ENCODE data around the gene CDH4. TPM values are rescaled to one million over a fixed set of nuclear protein-coding genes. Genes with fewer than 3 reads are reported as not detected.

The CDH4 gene
- total RNA-seq, 1 experiment from 2014 or later: 5.3 TPM

DNA sequence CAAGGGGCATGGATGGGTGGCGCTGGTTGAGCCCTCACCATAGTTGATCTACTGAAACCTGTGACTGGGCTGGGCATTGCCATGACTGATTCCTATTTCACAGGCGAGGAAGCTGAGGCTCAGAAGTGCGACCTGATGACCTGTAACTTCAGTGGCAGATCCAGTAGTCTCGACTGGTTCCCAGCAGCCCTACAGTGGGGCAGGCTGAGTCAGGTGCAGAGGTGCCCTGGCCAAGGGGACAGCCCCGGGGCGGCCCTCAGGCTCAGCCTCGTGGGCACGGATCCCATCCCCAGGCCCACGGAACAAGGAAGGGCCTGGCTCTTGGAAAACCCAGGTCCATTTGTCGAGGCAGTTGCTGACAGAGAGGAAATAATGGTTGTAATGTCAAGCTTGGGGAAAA lies 283.0 kb downstream of the CDH4 start:
- ATAC-seq (no peak), DNase-seq (ENCODE audit: low spot score) (no peak)
- Mint-ChIP-seq H3K27ac (no peak overlapping the region), H3K27me3 (ENCODE audit: low read depth) (peaks cover 14% of the 10 kb centered on the region), H3K4me1 (peaks cover 12% of the 10 kb centered on the region), H3K36me3 (no peaks in the 10 kb centered on the region), H3K9me3 (no peaks in the 10 kb centered on the region), H3K4me3 (no peak overlapping the region)
- ChIA-PET CTCF (no interaction called here), POLR2A (interaction anchor here (0.6 kb wide), 1 partner anchor 182 kb away, joined by 5 read pairs; no protein-coding TSS in a partner anchor)
- TF ChIP-seq OVOL2 (CRISPR knock-in tag; IDR thresholded peaks at IDR 0.05; ENCODE audit: borderline replicate concordance) (no peak), FOXK1 (CRISPR knock-in tag; IDR thresholded peaks at IDR 0.05) (no peak), NR1H2 (CRISPR knock-in tag; IDR thresholded peaks at IDR 0.05) (no peak), ZNF138 (CRISPR knock-in tag; conservative IDR thresholded peaks at IDR 0.05) (no peak), SP1 (CRISPR knock-in tag; conservative IDR thresholded peaks at IDR 0.05) (no peak), FOXP1 (CRISPR knock-in tag; IDR thresholded peaks at IDR 0.05; ENCODE audit: borderline replicate concordance) (no peak), TEAD4 (CRISPR knock-in tag; IDR thresholded peaks at IDR 0.05) (no peak), JAZF1 (CRISPR knock-in tag; IDR thresholded peaks at IDR 0.05) (no peak), ESRRA (CRISPR knock-in tag; IDR thresholded peaks at IDR 0.05; ENCODE audit: borderline replicate concordance) (no peak)
- TF ChIP-seq, protein P1, sequence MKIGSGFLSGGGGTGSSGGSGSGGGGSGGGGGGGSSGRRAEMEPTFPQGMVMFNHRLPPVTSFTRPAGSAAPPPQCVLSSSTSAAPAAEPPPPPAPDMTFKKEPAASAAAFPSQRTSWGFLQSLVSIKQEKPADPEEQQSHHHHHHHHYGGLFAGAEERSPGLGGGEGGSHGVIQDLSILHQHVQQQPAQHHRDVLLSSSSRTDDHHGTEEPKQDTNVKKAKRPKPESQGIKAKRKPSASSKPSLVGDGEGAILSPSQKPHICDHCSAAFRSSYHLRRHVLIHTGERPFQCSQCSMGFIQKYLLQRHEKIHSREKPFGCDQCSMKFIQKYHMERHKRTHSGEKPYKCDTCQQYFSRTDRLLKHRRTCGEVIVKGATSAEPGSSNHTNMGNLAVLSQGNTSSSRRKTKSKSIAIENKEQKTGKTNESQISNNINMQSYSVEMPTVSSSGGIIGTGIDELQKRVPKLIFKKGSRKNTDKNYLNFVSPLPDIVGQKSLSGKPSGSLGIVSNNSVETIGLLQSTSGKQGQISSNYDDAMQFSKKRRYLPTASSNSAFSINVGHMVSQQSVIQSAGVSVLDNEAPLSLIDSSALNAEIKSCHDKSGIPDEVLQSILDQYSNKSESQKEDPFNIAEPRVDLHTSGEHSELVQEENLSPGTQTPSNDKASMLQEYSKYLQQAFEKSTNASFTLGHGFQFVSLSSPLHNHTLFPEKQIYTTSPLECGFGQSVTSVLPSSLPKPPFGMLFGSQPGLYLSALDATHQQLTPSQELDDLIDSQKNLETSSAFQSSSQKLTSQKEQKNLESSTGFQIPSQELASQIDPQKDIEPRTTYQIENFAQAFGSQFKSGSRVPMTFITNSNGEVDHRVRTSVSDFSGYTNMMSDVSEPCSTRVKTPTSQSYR (CRISPR knock-in tag; IDR thresholded peaks at IDR 0.05): no peak
- TF ChIP-seq, protein P2, sequence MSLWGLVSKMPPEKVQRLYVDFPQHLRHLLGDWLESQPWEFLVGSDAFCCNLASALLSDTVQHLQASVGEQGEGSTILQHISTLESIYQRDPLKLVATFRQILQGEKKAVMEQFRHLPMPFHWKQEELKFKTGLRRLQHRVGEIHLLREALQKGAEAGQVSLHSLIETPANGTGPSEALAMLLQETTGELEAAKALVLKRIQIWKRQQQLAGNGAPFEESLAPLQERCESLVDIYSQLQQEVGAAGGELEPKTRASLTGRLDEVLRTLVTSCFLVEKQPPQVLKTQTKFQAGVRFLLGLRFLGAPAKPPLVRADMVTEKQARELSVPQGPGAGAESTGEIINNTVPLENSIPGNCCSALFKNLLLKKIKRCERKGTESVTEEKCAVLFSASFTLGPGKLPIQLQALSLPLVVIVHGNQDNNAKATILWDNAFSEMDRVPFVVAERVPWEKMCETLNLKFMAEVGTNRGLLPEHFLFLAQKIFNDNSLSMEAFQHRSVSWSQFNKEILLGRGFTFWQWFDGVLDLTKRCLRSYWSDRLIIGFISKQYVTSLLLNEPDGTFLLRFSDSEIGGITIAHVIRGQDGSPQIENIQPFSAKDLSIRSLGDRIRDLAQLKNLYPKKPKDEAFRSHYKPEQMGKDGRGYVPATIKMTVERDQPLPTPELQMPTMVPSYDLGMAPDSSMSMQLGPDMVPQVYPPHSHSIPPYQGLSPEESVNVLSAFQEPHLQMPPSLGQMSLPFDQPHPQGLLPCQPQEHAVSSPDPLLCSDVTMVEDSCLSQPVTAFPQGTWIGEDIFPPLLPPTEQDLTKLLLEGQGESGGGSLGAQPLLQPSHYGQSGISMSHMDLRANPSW (CRISPR knock-in tag; conservative IDR thresholded peaks at IDR 0.05; ENCODE audit: low read depth): no peak
- TF ChIP-seq, protein P3, sequence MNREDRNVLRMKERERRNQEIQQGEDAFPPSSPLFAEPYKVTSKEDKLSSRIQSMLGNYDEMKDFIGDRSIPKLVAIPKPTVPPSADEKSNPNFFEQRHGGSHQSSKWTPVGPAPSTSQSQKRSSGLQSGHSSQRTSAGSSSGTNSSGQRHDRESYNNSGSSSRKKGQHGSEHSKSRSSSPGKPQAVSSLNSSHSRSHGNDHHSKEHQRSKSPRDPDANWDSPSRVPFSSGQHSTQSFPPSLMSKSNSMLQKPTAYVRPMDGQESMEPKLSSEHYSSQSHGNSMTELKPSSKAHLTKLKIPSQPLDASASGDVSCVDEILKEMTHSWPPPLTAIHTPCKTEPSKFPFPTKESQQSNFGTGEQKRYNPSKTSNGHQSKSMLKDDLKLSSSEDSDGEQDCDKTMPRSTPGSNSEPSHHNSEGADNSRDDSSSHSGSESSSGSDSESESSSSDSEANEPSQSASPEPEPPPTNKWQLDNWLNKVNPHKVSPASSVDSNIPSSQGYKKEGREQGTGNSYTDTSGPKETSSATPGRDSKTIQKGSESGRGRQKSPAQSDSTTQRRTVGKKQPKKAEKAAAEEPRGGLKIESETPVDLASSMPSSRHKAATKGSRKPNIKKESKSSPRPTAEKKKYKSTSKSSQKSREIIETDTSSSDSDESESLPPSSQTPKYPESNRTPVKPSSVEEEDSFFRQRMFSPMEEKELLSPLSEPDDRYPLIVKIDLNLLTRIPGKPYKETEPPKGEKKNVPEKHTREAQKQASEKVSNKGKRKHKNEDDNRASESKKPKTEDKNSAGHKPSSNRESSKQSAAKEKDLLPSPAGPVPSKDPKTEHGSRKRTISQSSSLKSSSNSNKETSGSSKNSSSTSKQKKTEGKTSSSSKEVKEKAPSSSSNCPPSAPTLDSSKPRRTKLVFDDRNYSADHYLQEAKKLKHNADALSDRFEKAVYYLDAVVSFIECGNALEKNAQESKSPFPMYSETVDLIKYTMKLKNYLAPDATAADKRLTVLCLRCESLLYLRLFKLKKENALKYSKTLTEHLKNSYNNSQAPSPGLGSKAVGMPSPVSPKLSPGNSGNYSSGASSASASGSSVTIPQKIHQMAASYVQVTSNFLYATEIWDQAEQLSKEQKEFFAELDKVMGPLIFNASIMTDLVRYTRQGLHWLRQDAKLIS (CRISPR knock-in tag; IDR thresholded peaks at IDR 0.05; ENCODE audit: borderline replicate concordance): no peak
- TF ChIP-seq, protein P4, sequence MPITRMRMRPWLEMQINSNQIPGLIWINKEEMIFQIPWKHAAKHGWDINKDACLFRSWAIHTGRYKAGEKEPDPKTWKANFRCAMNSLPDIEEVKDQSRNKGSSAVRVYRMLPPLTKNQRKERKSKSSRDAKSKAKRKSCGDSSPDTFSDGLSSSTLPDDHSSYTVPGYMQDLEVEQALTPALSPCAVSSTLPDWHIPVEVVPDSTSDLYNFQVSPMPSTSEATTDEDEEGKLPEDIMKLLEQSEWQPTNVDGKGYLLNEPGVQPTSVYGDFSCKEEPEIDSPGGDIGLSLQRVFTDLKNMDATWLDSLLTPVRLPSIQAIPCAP (CRISPR knock-in tag; IDR thresholded peaks at IDR 0.05): no peak
- TF ChIP-seq, protein P5, sequence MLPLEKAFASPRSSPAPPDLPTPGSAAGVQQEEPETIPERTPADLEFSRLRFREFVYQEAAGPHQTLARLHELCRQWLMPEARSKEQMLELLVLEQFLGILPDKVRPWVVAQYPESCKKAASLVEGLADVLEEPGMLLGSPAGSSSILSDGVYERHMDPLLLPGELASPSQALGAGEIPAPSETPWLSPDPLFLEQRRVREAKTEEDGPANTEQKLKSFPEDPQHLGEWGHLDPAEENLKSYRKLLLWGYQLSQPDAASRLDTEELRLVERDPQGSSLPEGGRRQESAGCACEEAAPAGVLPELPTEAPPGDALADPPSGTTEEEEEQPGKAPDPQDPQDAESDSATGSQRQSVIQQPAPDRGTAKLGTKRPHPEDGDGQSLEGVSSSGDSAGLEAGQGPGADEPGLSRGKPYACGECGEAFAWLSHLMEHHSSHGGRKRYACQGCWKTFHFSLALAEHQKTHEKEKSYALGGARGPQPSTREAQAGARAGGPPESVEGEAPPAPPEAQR (CRISPR knock-in tag; IDR thresholded peaks at IDR 0.05): no peak
- TF ChIP-seq, protein P6, sequence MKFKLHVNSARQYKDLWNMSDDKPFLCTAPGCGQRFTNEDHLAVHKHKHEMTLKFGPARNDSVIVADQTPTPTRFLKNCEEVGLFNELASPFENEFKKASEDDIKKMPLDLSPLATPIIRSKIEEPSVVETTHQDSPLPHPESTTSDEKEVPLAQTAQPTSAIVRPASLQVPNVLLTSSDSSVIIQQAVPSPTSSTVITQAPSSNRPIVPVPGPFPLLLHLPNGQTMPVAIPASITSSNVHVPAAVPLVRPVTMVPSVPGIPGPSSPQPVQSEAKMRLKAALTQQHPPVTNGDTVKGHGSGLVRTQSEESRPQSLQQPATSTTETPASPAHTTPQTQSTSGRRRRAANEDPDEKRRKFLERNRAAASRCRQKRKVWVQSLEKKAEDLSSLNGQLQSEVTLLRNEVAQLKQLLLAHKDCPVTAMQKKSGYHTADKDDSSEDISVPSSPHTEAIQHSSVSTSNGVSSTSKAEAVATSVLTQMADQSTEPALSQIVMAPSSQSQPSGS (CRISPR knock-in tag; IDR thresholded peaks at IDR 0.05; ENCODE audit: borderline replicate concordance, low read depth): no peak
- TF ChIP-seq, protein P7, sequence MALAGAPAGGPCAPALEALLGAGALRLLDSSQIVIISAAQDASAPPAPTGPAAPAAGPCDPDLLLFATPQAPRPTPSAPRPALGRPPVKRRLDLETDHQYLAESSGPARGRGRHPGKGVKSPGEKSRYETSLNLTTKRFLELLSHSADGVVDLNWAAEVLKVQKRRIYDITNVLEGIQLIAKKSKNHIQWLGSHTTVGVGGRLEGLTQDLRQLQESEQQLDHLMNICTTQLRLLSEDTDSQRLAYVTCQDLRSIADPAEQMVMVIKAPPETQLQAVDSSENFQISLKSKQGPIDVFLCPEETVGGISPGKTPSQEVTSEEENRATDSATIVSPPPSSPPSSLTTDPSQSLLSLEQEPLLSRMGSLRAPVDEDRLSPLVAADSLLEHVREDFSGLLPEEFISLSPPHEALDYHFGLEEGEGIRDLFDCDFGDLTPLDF (CRISPR knock-in tag; IDR thresholded peaks at IDR 0.05): no peak
